HCT116 (cell line): ENCODE measurements around the gene SLMAP. TPM values are rescaled to one million over a fixed set of nuclear protein-coding genes. Genes with fewer than 3 reads are reported as not detected.

ENCODE experiments used
- ATAC-seq: fragments of 200-7000 bp; cut with Tn5 transposase; 2 replicates; pipeline ENCODE4 v1.9.1; 2020; ENCODE audit warnings: mild to moderate bottlenecking, moderate library complexity
- BruUV-seq: library from RNA; stranded (reverse); fragments of 400-500 nt; replicated peaks from 2 replicates; lab custom pipeline; 2021; lab: Mats Ljungman, UMichigan
- CTCF ChIA-PET: fragments of 300-600 bp; sonication (Branson Sonifier 250); formaldehyde crosslinking; loops from one replicate; lab custom pipeline; 2021; ENCODE audit warnings: antibody characterized with exemption; lab: Charles Lee
- POLR2A ChIA-PET: fragments of 300-600, 350-600 bp; sonication (Branson Sonifier 250); formaldehyde crosslinking; loops from one replicate; lab custom pipeline; 2021; ENCODE audit warnings: antibody characterized with exemption; lab: Charles Lee
- RAD21 ChIA-PET, 2 experiments: fragments of 300-600 bp; sonication (Branson Sonifier 250); formaldehyde crosslinking; loops; one replicate each; lab custom pipeline; 2023; ENCODE audit warnings: low total read pairs in 2 of 2; ENCODE audit not compliant: uncharacterized antibody in 2 of 2, unreplicated experiment in 2 of 2, low non-redundant PET in 1 of 2; lab: Charles Lee
- DNase-seq: peaks from one replicate; pipeline ENCODE4 v3.0.0-alpha.2; 2010; ENCODE audit warnings: low read depth, low spot score
- H2AFZ ChIP-seq: fragments of 200-600 bp; shearing (Covaris generic), sonication (generic); 2 replicates; pipeline ENCODE4 v1.6.1; 2017; ENCODE audit warnings: low read depth, mixed run types, mixed read lengths, antibody characterized with exemption, low read length; ENCODE audit not compliant: poor library complexity, severe bottlenecking
- H3K27ac ChIP-seq: 2 replicates; pipeline ENCODE4 v1.5.1; 2012; ENCODE audit warnings: low read depth, low read length
- H3K27me3 ChIP-seq: fragments of 200-600 bp; sonication (generic); 2 replicates; pipeline ENCODE4 v1.6.1; 2016; ENCODE audit warnings: mixed run types, low read length, mixed read lengths; ENCODE audit not compliant: insufficient read depth
- H3K36me3 ChIP-seq, 2 experiments: fragments of 200-500 bp in 1 of 2; fragments of 200-600 bp in 1 of 2; sonication (Bioruptor generic) in 1 of 2; sonication (generic) in 1 of 2; 2 replicates each; pipeline versions ENCODE4 v1.5.1 to v1.6.1; 2014 to 2016; ENCODE audit warnings: low read length in 2 of 2, inconsistent platforms in 1 of 2, mixed read lengths in 1 of 2, mixed run types in 1 of 2; ENCODE audit not compliant: insufficient read depth in 2 of 2, control insufficient read depth in 1 of 2
- H3K4me1 ChIP-seq, 2 experiments: fragments of 200-600 bp in 1 of 2; sonication (generic) in 1 of 2; 2 replicates each; pipeline versions ENCODE4 v1.5.1 to v1.6.1; 2012 to 2017; ENCODE audit warnings: low read length in 2 of 2, inconsistent platforms in 1 of 2, mild to moderate bottlenecking in 1 of 2, mixed read lengths in 1 of 2, mixed run types in 1 of 2, moderate library complexity in 1 of 2; ENCODE audit not compliant: insufficient read depth in 2 of 2, control insufficient read depth in 1 of 2
- H3K4me2 ChIP-seq: fragments of 200-600 bp; sonication (generic); 2 replicates; pipeline ENCODE4 v1.6.1; 2017; ENCODE audit warnings: mixed run types, low read length, mixed read lengths
- H3K4me3 ChIP-seq, 2 experiments: fragments of 200-600 bp in 1 of 2; sonication (generic) in 1 of 2; replicated peaks in 1 of 2; 2 replicates each; pipeline ENCODE4 v1.5.1; 2011 to 2016; ENCODE audit warnings: low read length in 2 of 2, control low read depth in 1 of 2, low read depth in 1 of 2, mild to moderate bottlenecking in 1 of 2, mixed read lengths in 1 of 2, mixed run types in 1 of 2
- H3K79me2 ChIP-seq: fragments of 200-600 bp; sonication (generic); 2 replicates; pipeline ENCODE4 v1.6.1; 2017; ENCODE audit warnings: mild to moderate bottlenecking, mixed run types, low read length, moderate library complexity, mixed read lengths; ENCODE audit not compliant: insufficient read depth
- H3K9ac ChIP-seq: fragments of 200-600 bp; sonication (generic); 2 replicates; pipeline ENCODE4 v1.6.1; 2016; ENCODE audit warnings: low read length, mixed read lengths
- H3K9me2 ChIP-seq: fragments of 200-600 bp; sonication (generic), shearing (Covaris generic); 2 replicates; pipeline ENCODE4 v1.6.1; 2017; ENCODE audit warnings: mixed run types, mild to moderate bottlenecking, moderate library complexity; ENCODE audit not compliant: insufficient read depth
- H3K9me3 ChIP-seq, 2 experiments: fragments of 200-500 bp in 1 of 2; fragments of 200-600 bp in 1 of 2; sonication (Bioruptor generic) in 1 of 2; sonication (generic) in 1 of 2; 2 replicates each; pipeline ENCODE4 v1.6.1; 2014 to 2017; ENCODE audit warnings: low read length in 2 of 2, mixed read lengths in 2 of 2, inconsistent platforms in 1 of 2, low read depth in 1 of 2, mild to moderate bottlenecking in 1 of 2, mixed run types in 1 of 2, moderate library complexity in 1 of 2; ENCODE audit not compliant: control insufficient read depth in 1 of 2, insufficient read depth in 1 of 2
- H4K20me1 ChIP-seq: fragments of 200-600 bp; sonication (generic), shearing (Covaris generic); 2 replicates; pipeline ENCODE4 v1.6.1; 2017; ENCODE audit warnings: mixed run types, mild to moderate bottlenecking, moderate library complexity; ENCODE audit not compliant: insufficient read depth
- CBX3 ChIP-seq: IDR thresholded peaks from 2 replicates; pipeline ENCODE4 v1.6.1; 2012; ENCODE audit warnings: low read depth
- CEBPB ChIP-seq: IDR thresholded peaks from 2 replicates; pipeline ENCODE4 v1.6.1; 2012; ENCODE audit warnings: low read depth
- EGR1 ChIP-seq: IDR thresholded peaks from 2 replicates; pipeline ENCODE4 v1.6.1; 2012; ENCODE audit warnings: low read depth
- ELF1 ChIP-seq: IDR thresholded peaks from 2 replicates; pipeline ENCODE4 v1.6.1; 2012; ENCODE audit warnings: low read depth, borderline replicate concordance
- EZH2 ChIP-seq: fragments of 200-600 bp; sonication (generic); IDR thresholded peaks from 2 replicates; pipeline ENCODE4 v1.6.1; 2017; ENCODE audit warnings: antibody characterized with exemption, mixed run types
- EZH2phosphoT487 ChIP-seq: fragments of 200-600 bp; IDR thresholded peaks from 2 replicates; pipeline ENCODE4 v1.6.1; 2018; ENCODE audit warnings: antibody characterized with exemption, borderline replicate concordance
- FOSL1 ChIP-seq: IDR thresholded peaks from 2 replicates; pipeline ENCODE4 v1.6.1; 2012; ENCODE audit warnings: low read depth
- JUND ChIP-seq: IDR thresholded peaks from 2 replicates; pipeline ENCODE4 v1.6.1; 2012
- POLR2A ChIP-seq: IDR thresholded peaks from 2 replicates; pipeline ENCODE4 v1.7.0; 2011; ENCODE audit warnings: borderline replicate concordance; ENCODE audit not compliant: insufficient read depth, insufficient read length; ENCODE audit errors: extremely low read depth
- POLR2AphosphoS5 ChIP-seq: IDR thresholded peaks from 2 replicates; pipeline ENCODE4 v1.6.1; 2011; ENCODE audit warnings: mild to moderate bottlenecking, low read depth, low read length, moderate library complexity
- SIN3A ChIP-seq: IDR thresholded peaks from 2 replicates; pipeline ENCODE4 v1.6.1; 2012; ENCODE audit warnings: low read depth
- SP1 ChIP-seq: IDR thresholded peaks from 2 replicates; pipeline ENCODE4 v1.6.1; 2012; ENCODE audit warnings: low read depth
- SRF ChIP-seq: IDR thresholded peaks from 2 replicates; pipeline ENCODE4 v1.6.1; 2012; ENCODE audit warnings: low read depth
- YY1 ChIP-seq: IDR thresholded peaks from 2 replicates; pipeline ENCODE4 v1.6.1; 2011; ENCODE audit warnings: low read length, low read depth, moderate library complexity, mild to moderate bottlenecking; ENCODE audit not compliant: insufficient replicate concordance; ENCODE audit errors: extremely low read depth
- ZFX ChIP-seq: fragments of 450-650 bp; IDR thresholded peaks from 2 replicates; pipeline ENCODE4 v1.6.1; 2017
- intact Hi-C: fragments of 100-400 bp; cut with micrococcal nuclease; formaldehyde crosslinking; loops from 2 replicates; pipeline ENCODE4 v1.10.0; 2022
- total RNA-seq: library from RNA; stranded (reverse); gene quantifications from one replicate; pipeline ENCODE4 v1.2.1, GENCODE V29; 2021; ENCODE audit not compliant: unreplicated experiment
- TF ChIP-seq, protein P1 (sequence below): IDR thresholded peaks from 2 replicates; pipeline ENCODE4 v1.6.1; 2011; ENCODE audit warnings: mild to moderate bottlenecking, low read length, moderate library complexity; ENCODE audit not compliant: insufficient replicate concordance; ENCODE audit errors: extremely low read depth
- TF ChIP-seq, protein P2 (sequence below): IDR thresholded peaks from 2 replicates; pipeline ENCODE4 v1.6.1; 2012; ENCODE audit warnings: low read depth
- TF ChIP-seq, protein P3 (sequence below), 3 experiments: fragments of 200-600 bp in 1 of 3; sonication (generic) in 1 of 3; IDR thresholded peaks in 2 of 3; conservative IDR thresholded peaks in 1 of 3; 2 replicates each; pipeline ENCODE4 v1.5.1; 2012 to 2017; ENCODE audit warnings: low read depth in 2 of 3, low read length in 2 of 3, antibody characterized with exemption in 1 of 3, borderline replicate concordance in 1 of 3, control low read depth in 1 of 3, mild to moderate bottlenecking in 1 of 3, mixed read lengths in 1 of 3, mixed run types in 1 of 3, moderate library complexity in 1 of 3; ENCODE audit not compliant: insufficient read depth in 1 of 3

SLMAP gene
- total RNA-seq, 1 experiment from 2014 or later: 81.0 TPM

DNA sequence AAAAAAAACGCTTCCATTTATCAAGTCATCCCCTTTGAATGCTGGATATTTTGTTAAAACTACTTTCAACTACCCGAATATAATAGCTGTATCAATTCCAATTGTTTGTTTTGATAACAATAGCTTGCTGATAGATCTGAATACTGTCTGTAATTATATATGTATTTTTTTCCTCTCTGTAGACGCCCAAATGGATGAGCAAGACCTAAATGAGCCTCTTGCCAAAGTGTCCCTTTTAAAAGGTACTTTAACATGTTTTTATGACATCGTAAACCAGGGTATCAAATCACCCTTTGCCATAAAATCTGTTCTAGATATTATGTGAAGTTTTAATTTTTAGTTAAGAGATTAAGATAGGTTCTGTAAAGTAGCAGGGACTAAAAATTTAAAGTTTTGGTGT lies 140.6 kb downstream of the SLMAP start:
- RAD21 ChIA-PET: no interaction called here
- POLR2A ChIA-PET: no interaction called here

More for the DNA sequence above, 140.6 kb downstream of the SLMAP start:
- Histone ChIP-seq H3K4me1 (no peaks in the 10 kb centered on the region), H4K20me1 (no peaks in the 10 kb centered on the region), H3K79me2 (no peaks in the 10 kb centered on the region), H3K9me2 (no peaks in the 10 kb centered on the region), H3K9ac (no peak overlapping the region), H3K27ac (no peak overlapping the region), H3K4me2 (no peak overlapping the region), H2AFZ (no peak overlapping the region), H3K36me3 (peaks cover 0 to 5% of the 10 kb centered on the region in 2 experiments; a peak in 1 of 4 replicates), H3K9me3 (no peaks in the 10 kb centered on the region), H3K27me3 (no peaks in the 10 kb centered on the region), H3K4me3 (no peak overlapping the region)
- DNase-seq (no peak), ATAC-seq (no peak)
- intact Hi-C loops: no loop called here
- CTCF ChIA-PET: no interaction called here
- TF ChIP-seq CEBPB: no peak
- no peak for TF ChIP-seq YY1
- no peak for TF ChIP-seq EZH2
- TF ChIP-seq EZH2phosphoT487: no peak
- TF ChIP-seq, protein P1, sequence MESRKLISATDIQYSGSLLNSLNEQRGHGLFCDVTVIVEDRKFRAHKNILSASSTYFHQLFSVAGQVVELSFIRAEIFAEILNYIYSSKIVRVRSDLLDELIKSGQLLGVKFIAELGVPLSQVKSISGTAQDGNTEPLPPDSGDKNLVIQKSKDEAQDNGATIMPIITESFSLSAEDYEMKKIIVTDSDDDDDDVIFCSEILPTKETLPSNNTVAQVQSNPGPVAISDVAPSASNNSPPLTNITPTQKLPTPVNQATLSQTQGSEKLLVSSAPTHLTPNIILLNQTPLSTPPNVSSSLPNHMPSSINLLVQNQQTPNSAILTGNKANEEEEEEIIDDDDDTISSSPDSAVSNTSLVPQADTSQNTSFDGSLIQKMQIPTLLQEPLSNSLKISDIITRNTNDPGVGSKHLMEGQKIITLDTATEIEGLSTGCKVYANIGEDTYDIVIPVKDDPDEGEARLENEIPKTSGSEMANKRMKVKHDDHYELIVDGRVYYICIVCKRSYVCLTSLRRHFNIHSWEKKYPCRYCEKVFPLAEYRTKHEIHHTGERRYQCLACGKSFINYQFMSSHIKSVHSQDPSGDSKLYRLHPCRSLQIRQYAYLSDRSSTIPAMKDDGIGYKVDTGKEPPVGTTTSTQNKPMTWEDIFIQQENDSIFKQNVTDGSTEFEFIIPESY: no peak
- no peak for TF ChIP-seq POLR2A
- no peak for TF ChIP-seq ELF1
- TF ChIP-seq, protein P2, sequence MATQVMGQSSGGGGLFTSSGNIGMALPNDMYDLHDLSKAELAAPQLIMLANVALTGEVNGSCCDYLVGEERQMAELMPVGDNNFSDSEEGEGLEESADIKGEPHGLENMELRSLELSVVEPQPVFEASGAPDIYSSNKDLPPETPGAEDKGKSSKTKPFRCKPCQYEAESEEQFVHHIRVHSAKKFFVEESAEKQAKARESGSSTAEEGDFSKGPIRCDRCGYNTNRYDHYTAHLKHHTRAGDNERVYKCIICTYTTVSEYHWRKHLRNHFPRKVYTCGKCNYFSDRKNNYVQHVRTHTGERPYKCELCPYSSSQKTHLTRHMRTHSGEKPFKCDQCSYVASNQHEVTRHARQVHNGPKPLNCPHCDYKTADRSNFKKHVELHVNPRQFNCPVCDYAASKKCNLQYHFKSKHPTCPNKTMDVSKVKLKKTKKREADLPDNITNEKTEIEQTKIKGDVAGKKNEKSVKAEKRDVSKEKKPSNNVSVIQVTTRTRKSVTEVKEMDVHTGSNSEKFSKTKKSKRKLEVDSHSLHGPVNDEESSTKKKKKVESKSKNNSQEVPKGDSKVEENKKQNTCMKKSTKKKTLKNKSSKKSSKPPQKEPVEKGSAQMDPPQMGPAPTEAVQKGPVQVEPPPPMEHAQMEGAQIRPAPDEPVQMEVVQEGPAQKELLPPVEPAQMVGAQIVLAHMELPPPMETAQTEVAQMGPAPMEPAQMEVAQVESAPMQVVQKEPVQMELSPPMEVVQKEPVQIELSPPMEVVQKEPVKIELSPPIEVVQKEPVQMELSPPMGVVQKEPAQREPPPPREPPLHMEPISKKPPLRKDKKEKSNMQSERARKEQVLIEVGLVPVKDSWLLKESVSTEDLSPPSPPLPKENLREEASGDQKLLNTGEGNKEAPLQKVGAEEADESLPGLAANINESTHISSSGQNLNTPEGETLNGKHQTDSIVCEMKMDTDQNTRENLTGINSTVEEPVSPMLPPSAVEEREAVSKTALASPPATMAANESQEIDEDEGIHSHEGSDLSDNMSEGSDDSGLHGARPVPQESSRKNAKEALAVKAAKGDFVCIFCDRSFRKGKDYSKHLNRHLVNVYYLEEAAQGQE: no peak
- no peak for TF ChIP-seq SIN3A
- TF ChIP-seq CBX3: no peak
- no peak for TF ChIP-seq ZFX
- no peak for TF ChIP-seq EGR1
- no peak for TF ChIP-seq POLR2AphosphoS5
- TF ChIP-seq JUND: no peak
- TF ChIP-seq, protein P3, sequence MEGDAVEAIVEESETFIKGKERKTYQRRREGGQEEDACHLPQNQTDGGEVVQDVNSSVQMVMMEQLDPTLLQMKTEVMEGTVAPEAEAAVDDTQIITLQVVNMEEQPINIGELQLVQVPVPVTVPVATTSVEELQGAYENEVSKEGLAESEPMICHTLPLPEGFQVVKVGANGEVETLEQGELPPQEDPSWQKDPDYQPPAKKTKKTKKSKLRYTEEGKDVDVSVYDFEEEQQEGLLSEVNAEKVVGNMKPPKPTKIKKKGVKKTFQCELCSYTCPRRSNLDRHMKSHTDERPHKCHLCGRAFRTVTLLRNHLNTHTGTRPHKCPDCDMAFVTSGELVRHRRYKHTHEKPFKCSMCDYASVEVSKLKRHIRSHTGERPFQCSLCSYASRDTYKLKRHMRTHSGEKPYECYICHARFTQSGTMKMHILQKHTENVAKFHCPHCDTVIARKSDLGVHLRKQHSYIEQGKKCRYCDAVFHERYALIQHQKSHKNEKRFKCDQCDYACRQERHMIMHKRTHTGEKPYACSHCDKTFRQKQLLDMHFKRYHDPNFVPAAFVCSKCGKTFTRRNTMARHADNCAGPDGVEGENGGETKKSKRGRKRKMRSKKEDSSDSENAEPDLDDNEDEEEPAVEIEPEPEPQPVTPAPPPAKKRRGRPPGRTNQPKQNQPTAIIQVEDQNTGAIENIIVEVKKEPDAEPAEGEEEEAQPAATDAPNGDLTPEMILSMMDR (IDR thresholded peaks at IDR 0.05 in 2 of 3, conservative IDR thresholded peaks at IDR 0.05 in 1 of 3; ENCODE audit: borderline replicate concordance in 1 of 3, insufficient read depth in 1 of 3, low read depth in 2 of 3, low read length in 2 of 3): no peak
- TF ChIP-seq SRF: no peak
- TF ChIP-seq SP1: no peak
- no peak for TF ChIP-seq FOSL1
- BruUV-seq: no TSS peak
